Endothelial cell (in vitro differentiated cells): Measurements from ENCODE around the gene TPH2. TPM values are rescaled to one million over a fixed set of nuclear protein-coding genes. Genes with fewer than 3 reads are reported as not detected.
A peak's percentile ranks its signal among the peaks of the same experiment; 100 is the strongest.

Source experiments
- DNase-seq: peaks from one replicate; pipeline ENCODE4 v3.0.0; 2021; ENCODE audit warnings: low spot score
- H3K27ac Mint-ChIP-seq: one replicate; pipeline ENCODE4 v1.8.0; 2021; ENCODE audit warnings: mixed read lengths, inconsistent platforms; ENCODE audit not compliant: unreplicated experiment
- H3K27me3 Mint-ChIP-seq: one replicate; pipeline ENCODE4 v1.8.0; 2021; ENCODE audit warnings: mild to moderate bottlenecking, moderate library complexity, mixed read lengths, inconsistent platforms; ENCODE audit not compliant: unreplicated experiment
- H3K36me3 Mint-ChIP-seq: one replicate; pipeline ENCODE4 v1.8.0; 2021; ENCODE audit warnings: mild to moderate bottlenecking, low read depth, mixed read lengths, inconsistent platforms; ENCODE audit not compliant: unreplicated experiment
- H3K4me1 Mint-ChIP-seq: one replicate; pipeline ENCODE4 v1.8.0; 2021; ENCODE audit warnings: mild to moderate bottlenecking, mixed read lengths, inconsistent platforms; ENCODE audit not compliant: unreplicated experiment
- H3K4me3 Mint-ChIP-seq: one replicate; pipeline ENCODE4 v1.8.0; 2021; ENCODE audit warnings: mild to moderate bottlenecking, mixed read lengths, inconsistent platforms; ENCODE audit not compliant: unreplicated experiment
- H3K9me3 Mint-ChIP-seq: one replicate; pipeline ENCODE4 v1.8.0; 2021; ENCODE audit warnings: mixed read lengths, inconsistent platforms; ENCODE audit not compliant: unreplicated experiment
- total RNA-seq: library from RNA; stranded (reverse); fragmentation: NEBNext Ultra II Directional; extraction: Animal tissue kit (Norgen Biotek cat#: 25700); gene quantifications from one replicate; pipeline ENCODE4 v1.2.1, GENCODE V29; 2021; ENCODE audit not compliant: unreplicated experiment
- TF ChIP-seq, protein P1 (sequence below): fragments of 200-600 bp; sonication (generic); IDR thresholded peaks from one replicate; pipeline ENCODE4 v1.5.0; 2021; ENCODE audit warnings: antibody characterized with exemption; ENCODE audit not compliant: unreplicated experiment

Gene TPH2
- total RNA-seq, 1 donor from 2014 or later: 0.10 TPM

DNA sequence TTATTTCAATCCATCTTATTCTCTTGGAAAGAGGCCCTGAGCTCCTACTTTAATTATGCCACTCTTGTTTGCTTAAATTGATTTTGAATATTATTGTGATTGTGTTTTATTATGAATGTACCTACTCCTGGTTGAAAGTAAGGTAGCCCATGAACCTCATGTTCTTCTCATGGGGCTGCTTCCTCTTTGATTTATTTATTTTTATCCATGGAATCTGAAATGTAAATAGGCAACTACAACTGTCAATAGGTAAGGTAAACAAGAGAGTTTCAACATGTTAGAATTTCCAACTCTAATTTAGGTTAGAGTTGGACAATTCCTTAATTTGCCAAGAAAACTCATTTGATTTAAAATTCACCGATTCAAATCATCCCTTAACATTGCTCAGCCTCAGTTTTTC is 16.2 kb downstream of the TPH2 start:
- DNase-seq: no peak
- Mint-ChIP-seq H3K27ac (peak overlapping the region; percentile 94), H3K36me3 (no peaks in the 10 kb centered on the region), H3K9me3 (no peaks in the 10 kb centered on the region), H3K27me3 (no peaks in the 10 kb centered on the region), H3K4me3 (no peak overlapping the region), H3K4me1 (peaks cover 51% of the 10 kb centered on the region)
- TF ChIP-seq, protein P1, sequence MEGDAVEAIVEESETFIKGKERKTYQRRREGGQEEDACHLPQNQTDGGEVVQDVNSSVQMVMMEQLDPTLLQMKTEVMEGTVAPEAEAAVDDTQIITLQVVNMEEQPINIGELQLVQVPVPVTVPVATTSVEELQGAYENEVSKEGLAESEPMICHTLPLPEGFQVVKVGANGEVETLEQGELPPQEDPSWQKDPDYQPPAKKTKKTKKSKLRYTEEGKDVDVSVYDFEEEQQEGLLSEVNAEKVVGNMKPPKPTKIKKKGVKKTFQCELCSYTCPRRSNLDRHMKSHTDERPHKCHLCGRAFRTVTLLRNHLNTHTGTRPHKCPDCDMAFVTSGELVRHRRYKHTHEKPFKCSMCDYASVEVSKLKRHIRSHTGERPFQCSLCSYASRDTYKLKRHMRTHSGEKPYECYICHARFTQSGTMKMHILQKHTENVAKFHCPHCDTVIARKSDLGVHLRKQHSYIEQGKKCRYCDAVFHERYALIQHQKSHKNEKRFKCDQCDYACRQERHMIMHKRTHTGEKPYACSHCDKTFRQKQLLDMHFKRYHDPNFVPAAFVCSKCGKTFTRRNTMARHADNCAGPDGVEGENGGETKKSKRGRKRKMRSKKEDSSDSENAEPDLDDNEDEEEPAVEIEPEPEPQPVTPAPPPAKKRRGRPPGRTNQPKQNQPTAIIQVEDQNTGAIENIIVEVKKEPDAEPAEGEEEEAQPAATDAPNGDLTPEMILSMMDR: no peak

DNA sequence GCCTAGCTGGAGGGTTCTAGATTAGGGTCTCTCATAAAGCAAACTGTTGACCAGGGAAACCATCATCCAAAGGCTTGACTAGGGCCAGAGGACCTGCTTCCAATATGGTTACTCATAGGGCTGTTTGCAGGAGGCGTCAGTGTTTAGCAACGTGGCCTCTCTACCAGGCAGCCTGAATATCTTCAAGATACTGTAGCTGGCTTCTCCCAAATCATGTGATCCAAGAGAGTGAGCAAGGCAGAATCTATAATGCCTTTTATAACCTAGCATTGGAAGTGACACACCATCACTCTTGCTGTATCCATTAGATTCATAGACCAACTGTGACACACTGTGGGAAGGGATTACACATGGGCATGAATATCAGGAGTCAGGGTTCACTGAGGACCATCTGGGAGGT is 17.3 kb downstream of the TPH2 start:
- Mint-ChIP-seq H3K4me3 (no peak overlapping the region), H3K9me3 (no peaks in the 10 kb centered on the region), H3K27ac (no peak overlapping the region), H3K4me1 (peaks cover 41% of the 10 kb centered on the region), H3K27me3 (no peaks in the 10 kb centered on the region), H3K36me3 (no peaks in the 10 kb centered on the region)
- DNase-seq: no peak
- TF ChIP-seq, protein P1: no peak

DNA sequence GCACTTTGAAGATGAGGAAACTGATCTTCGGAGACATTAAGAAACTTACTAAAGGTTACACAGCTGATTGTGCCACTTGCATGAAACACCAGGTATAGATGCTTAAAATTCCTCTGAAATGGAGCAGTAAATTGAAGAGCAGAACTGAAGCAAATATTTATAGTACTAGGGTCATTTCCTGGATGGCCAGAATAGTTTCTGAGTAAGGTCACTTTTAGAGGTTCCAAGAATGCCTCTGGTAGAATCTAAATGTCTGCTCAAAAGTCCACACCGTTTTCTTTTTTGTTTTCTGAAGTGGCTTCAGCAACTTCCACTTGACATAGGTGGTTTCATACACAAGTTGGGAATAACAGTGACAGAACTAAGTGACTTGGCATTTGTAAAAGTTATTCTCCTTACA is 19.4 kb downstream of the TPH2 start:
- no peaks in the 10 kb centered on the region for H3K9me3 Mint-ChIP-seq
- DNase-seq: no peak
- TF ChIP-seq, protein P1: no peak
- H3K27ac Mint-ChIP-seq: no peak overlapping the region
- no peaks in the 10 kb centered on the region for H3K27me3 Mint-ChIP-seq
- peaks cover 40% of the 10 kb centered on the region for H3K4me1 Mint-ChIP-seq
- no peak overlapping the region for H3K4me3 Mint-ChIP-seq
- H3K36me3 Mint-ChIP-seq: no peaks in the 10 kb centered on the region

DNA sequence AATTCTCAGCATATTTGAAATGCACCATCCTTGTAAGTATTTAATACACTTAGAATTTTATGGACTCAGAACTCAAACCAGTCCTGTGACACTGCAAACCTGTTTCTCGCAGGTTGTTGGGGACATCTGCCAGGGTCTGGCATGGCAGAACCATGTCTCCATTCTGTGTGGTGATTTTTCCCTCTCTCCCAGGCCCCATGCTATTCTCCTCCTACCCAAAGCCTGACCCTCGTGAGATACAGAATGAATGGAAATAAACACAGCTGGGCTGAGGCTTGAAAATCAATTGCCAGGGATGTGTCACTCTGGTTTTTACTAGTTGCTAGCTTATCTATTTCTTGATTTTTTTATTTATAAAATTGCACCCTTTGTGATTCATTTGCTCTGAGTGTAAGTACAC is 19.8 kb downstream of the TPH2 start:
- H3K4me3 Mint-ChIP-seq: no peak overlapping the region
- TF ChIP-seq, protein P1: no peak
- H3K36me3 Mint-ChIP-seq: no peaks in the 10 kb centered on the region
- no peak overlapping the region for H3K27ac Mint-ChIP-seq
- peaks cover 36% of the 10 kb centered on the region for H3K4me1 Mint-ChIP-seq
- H3K9me3 Mint-ChIP-seq: no peaks in the 10 kb centered on the region
- no peak for DNase-seq
- no peaks in the 10 kb centered on the region for H3K27me3 Mint-ChIP-seq

DNA sequence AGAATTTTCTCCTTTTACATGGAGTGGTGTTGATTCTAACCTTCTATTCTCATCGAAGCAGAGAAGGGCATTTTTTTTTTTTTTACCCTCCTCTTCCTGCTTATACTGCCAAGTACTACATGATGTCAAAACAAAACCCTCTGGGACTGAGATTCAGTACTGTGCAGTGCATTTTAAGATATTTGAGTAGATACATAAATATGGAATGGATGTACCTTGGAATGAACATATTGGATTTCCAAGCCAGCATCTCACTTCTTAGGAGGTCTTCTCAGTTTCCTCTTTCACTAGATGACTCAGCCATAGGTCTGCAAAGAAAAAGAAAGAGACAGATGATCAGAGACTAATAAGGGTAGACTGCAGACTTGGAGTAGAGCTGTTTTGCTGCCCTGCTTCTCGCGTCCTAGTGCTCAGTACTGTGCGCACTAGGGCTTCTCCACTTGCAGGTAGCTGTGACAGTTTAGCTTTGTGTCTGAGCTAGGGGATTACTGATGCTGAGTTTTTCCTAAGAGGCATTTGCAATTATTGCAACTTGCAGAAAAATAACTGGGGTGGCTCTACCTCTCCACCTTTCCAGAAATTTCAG is 20.4 kb downstream of the TPH2 start:
- Mint-ChIP-seq H3K4me1 (peaks cover 29% of the 10 kb centered on the region), H3K27ac (no peak overlapping the region), H3K27me3 (no peaks in the 10 kb centered on the region), H3K9me3 (no peaks in the 10 kb centered on the region), H3K4me3 (no peak overlapping the region), H3K36me3 (no peaks in the 10 kb centered on the region)
- no peak for DNase-seq
- TF ChIP-seq, protein P1: no peak
